IMR-90 (cell line): ENCODE data around the gene RAB34. TPM values are rescaled to one million over a fixed set of nuclear protein-coding genes. Genes with fewer than 3 reads are reported as not detected.

Experiments
- ATAC-seq: fragments of 200-7000 bp; cut with Tn5 transposase; 2 replicates; pipeline ENCODE4 v1.9.1; 2020; ENCODE audit warnings: low read depth, mild to moderate bottlenecking, moderate library complexity
- BruUV-seq: library from RNA; stranded (reverse); fragments of 400-500 nt; replicated peaks from 2 replicates; lab custom pipeline; 2021; lab: Mats Ljungman, UMichigan
- CTCF ChIA-PET: fragments of 300-600 bp; formaldehyde crosslinking; extraction: SDS; loops from one replicate; lab custom pipeline; 2021; ENCODE audit warnings: antibody characterized with exemption; lab: Yijun Ruan, JAX
- POLR2A ChIA-PET: fragments of 300-600 bp; sonication (Branson Sonifier 250); formaldehyde crosslinking; loops from one replicate; lab custom pipeline; 2022; ENCODE audit warnings: antibody characterized with exemption; ENCODE audit not compliant: unreplicated experiment; lab: Charles Lee
- DNase-seq: peaks from one replicate; pipeline ENCODE4 v3.0.0; 2013
- H2AFZ ChIP-seq: replicated peaks from 2 replicates; pipeline ENCODE3; 2013; ENCODE audit warnings: low read length, mild to moderate bottlenecking; ENCODE audit not compliant: poor library complexity
- H2AK5ac ChIP-seq: 2 replicates; pipeline ENCODE4 v1.6.1; 2013; ENCODE audit warnings: low read depth, low read length, inconsistent platforms
- H2AK9ac ChIP-seq: replicated peaks from 2 replicates; pipeline ENCODE3; 2013; ENCODE audit warnings: mild to moderate bottlenecking, low read depth, low read length, moderate library complexity; ENCODE audit not compliant: poor library complexity
- H2BK120ac ChIP-seq: 2 replicates; pipeline ENCODE4 v1.6.1; 2013; ENCODE audit warnings: low read depth, low read length, inconsistent platforms
- H2BK15ac ChIP-seq: 3 replicates; pipeline ENCODE4 v1.6.1; 2013; ENCODE audit warnings: low read depth, low read length, inconsistent platforms
- H2BK20ac ChIP-seq: 2 replicates; pipeline ENCODE4 v1.6.1; 2013; ENCODE audit warnings: low read depth, mild to moderate bottlenecking, inconsistent platforms, low read length, moderate library complexity
- H2BK5ac ChIP-seq: 2 replicates; pipeline ENCODE4 v1.6.1; 2013; ENCODE audit warnings: mild to moderate bottlenecking, low read depth, low read length, inconsistent platforms; ENCODE audit not compliant: poor library complexity, severe bottlenecking
- H3K14ac ChIP-seq: replicated peaks from 2 replicates; pipeline ENCODE4 v1.6.1; 2013; ENCODE audit warnings: low read depth, low read length, inconsistent platforms
- H3K18ac ChIP-seq: 2 replicates; pipeline ENCODE4 v1.6.1; 2013; ENCODE audit warnings: low read depth, low read length, control low read depth
- H3K23ac ChIP-seq: 2 replicates; pipeline ENCODE4 v1.6.1; 2013; ENCODE audit warnings: low read depth, low read length, inconsistent platforms
- H3K27ac ChIP-seq: 2 replicates; pipeline ENCODE4 v1.5.1; 2013; ENCODE audit warnings: mild to moderate bottlenecking, control low read depth, low read length; ENCODE audit not compliant: insufficient read depth
- H3K27me3 ChIP-seq: 2 replicates; pipeline ENCODE4 v1.6.1; 2013; ENCODE audit warnings: low read length; ENCODE audit not compliant: control insufficient read depth, insufficient read depth
- H3K36me3 ChIP-seq: 2 replicates; pipeline ENCODE4 v1.6.1; 2013; ENCODE audit warnings: low read length, mixed read lengths; ENCODE audit not compliant: control insufficient read depth, insufficient read depth
- H3K4ac ChIP-seq: 2 replicates; pipeline ENCODE4 v1.6.1; 2013; ENCODE audit warnings: low read depth, low read length, inconsistent platforms
- H3K4me1 ChIP-seq: 2 replicates; pipeline ENCODE4 v1.6.1; 2013; ENCODE audit warnings: low read length, mixed read lengths; ENCODE audit not compliant: control insufficient read depth, insufficient read depth
- H3K4me2 ChIP-seq: 2 replicates; pipeline ENCODE4 v1.6.1; 2013; ENCODE audit warnings: low read depth, mild to moderate bottlenecking, control low read depth, low read length, moderate library complexity
- H3K4me3 ChIP-seq: 2 replicates; pipeline ENCODE4 v1.5.1; 2013; ENCODE audit warnings: low read depth, mild to moderate bottlenecking, control low read depth, low read length, moderate library complexity; ENCODE audit not compliant: insufficient read depth
- H3K56ac ChIP-seq: 2 replicates; pipeline ENCODE4 v1.6.1; 2013; ENCODE audit warnings: low read length, inconsistent platforms; ENCODE audit not compliant: insufficient read depth; ENCODE audit errors: extremely low read depth
- H3K79me1 ChIP-seq, 2 experiments: 2 replicates each; pipeline ENCODE4 v1.6.1; 2013; ENCODE audit warnings: low read length in 2 of 2, inconsistent platforms in 1 of 2, low read depth in 1 of 2
- H3K9ac ChIP-seq: 2 replicates; pipeline ENCODE4 v1.6.1; 2013; ENCODE audit warnings: low read depth, low read length, control low read depth
- H3K9me1 ChIP-seq: 2 replicates; pipeline ENCODE4 v1.6.1; 2013; ENCODE audit warnings: low read length, inconsistent platforms; ENCODE audit not compliant: insufficient read depth
- H3K9me3 ChIP-seq: 2 replicates; pipeline ENCODE4 v1.6.1; 2013; ENCODE audit warnings: low read length; ENCODE audit not compliant: control insufficient read depth, insufficient read depth
- H4K20me1 ChIP-seq: 2 replicates; pipeline ENCODE4 v1.6.1; 2013; ENCODE audit warnings: low read length, inconsistent platforms; ENCODE audit not compliant: insufficient read depth
- H4K5ac ChIP-seq: 2 replicates; pipeline ENCODE4 v1.6.1; 2013; ENCODE audit warnings: mild to moderate bottlenecking, low read depth, low read length, control low read depth
- H4K8ac ChIP-seq, 2 experiments: 2 replicates each; pipeline ENCODE4 v1.6.1; 2013; ENCODE audit warnings: low read depth in 2 of 2, low read length in 2 of 2, control low read depth in 1 of 2, inconsistent platforms in 1 of 2
- H4K91ac ChIP-seq: 2 replicates; pipeline ENCODE4 v1.6.1; 2013; ENCODE audit warnings: low read depth, low read length, inconsistent platforms; ENCODE audit not compliant: insufficient read depth
- BHLHE40 ChIP-seq: fragments of 150-350 bp; IDR thresholded peaks from 2 replicates; pipeline ENCODE4 v1.6.1; 2016; ENCODE audit warnings: mild to moderate bottlenecking, low read depth, low read length
- CEBPB ChIP-seq: IDR thresholded peaks from 2 replicates; pipeline ENCODE4 v1.6.1; 2012; ENCODE audit warnings: low read depth, low read length, improper control_type of control experiment
- CHD1 ChIP-seq: IDR thresholded peaks from 2 replicates; pipeline ENCODE4 v1.6.1; 2012; ENCODE audit warnings: low read depth, low read length, improper control_type of control experiment
- CTCF ChIP-seq: conservative IDR thresholded peaks from 2 replicates; pipeline ENCODE4 v1.5.1; 2012; ENCODE audit warnings: mild to moderate bottlenecking, low read depth, low read length, improper control_type of control experiment
- FOS ChIP-seq: fragments of 150-350 bp; IDR thresholded peaks from 2 replicates; pipeline ENCODE4 v1.6.1; 2016; ENCODE audit warnings: low read depth, low read length
- MAFK ChIP-seq: IDR thresholded peaks from 2 replicates; pipeline ENCODE4 v1.6.1; 2012; ENCODE audit warnings: low read depth, low read length, improper control_type of control experiment
- MAZ ChIP-seq: IDR thresholded peaks from 2 replicates; pipeline ENCODE4 v1.6.1; 2012; ENCODE audit warnings: low read depth, mild to moderate bottlenecking, low read length, improper control_type of control experiment, moderate library complexity, borderline replicate concordance
- NFE2L2 ChIP-seq: fragments of 150-350 bp; IDR thresholded peaks from 2 replicates; pipeline ENCODE4 v1.6.1; 2016; ENCODE audit warnings: low read depth, mild to moderate bottlenecking, low read length
- POLR2A ChIP-seq: IDR thresholded peaks from 2 replicates; pipeline ENCODE4 v1.6.1; 2012; ENCODE audit warnings: mild to moderate bottlenecking, low read depth, low read length
- RAD21 ChIP-seq: IDR thresholded peaks from 2 replicates; pipeline ENCODE4 v1.6.1; 2012; ENCODE audit warnings: low read length, improper control_type of control experiment
- RCOR1 ChIP-seq: IDR thresholded peaks from 2 replicates; pipeline ENCODE4 v1.6.1; 2012; ENCODE audit warnings: mild to moderate bottlenecking, low read length, improper control_type of control experiment; ENCODE audit not compliant: insufficient replicate concordance
- RFX5 ChIP-seq: IDR thresholded peaks from 2 replicates; pipeline ENCODE4 v1.8.0; 2012; ENCODE audit warnings: low read depth, mild to moderate bottlenecking, low read length, moderate library complexity
- SMC3 ChIP-seq: fragments of 150-350 bp; IDR thresholded peaks from 2 replicates; pipeline ENCODE4 v1.6.1; 2016; ENCODE audit warnings: low read depth, mild to moderate bottlenecking, antibody characterized with exemption, low read length, moderate library complexity
- USF2 ChIP-seq: fragments of 150-350 bp; IDR thresholded peaks from 2 replicates; pipeline ENCODE4 v1.6.1; 2017; ENCODE audit warnings: mild to moderate bottlenecking, antibody characterized with exemption, low read length, low read depth
- WGBS, 2 experiments: methylation state at CpG; one replicate each; pipeline versions ENCODE4 v1.1.5 to v1.1.7; 2013; ENCODE audit warnings: missing lambda C conversion rate in 2 of 2; ENCODE audit not compliant: insufficient read length in 1 of 2; ENCODE audit errors: extremely low coverage in 2 of 2; 5-methylcytosine and 5-hydroxymethylcytosine counted together
- dilution Hi-C: fragments of 300-500 bp; cut with HindIII; formaldehyde crosslinking; loops from one replicate; pipeline ENCODE4 v1.14.3; 2018; ENCODE audit warnings: low sequenced_read_pairs; ENCODE audit not compliant: unreplicated experiment
- in situ Hi-C: fragments of 300-500 bp; cut with MboI; formaldehyde crosslinking; loops from 3 replicates; pipeline ENCODE4 v1.14.3; 2019; ENCODE audit warnings: low sequenced_read_pairs, inconsistent platforms, mixed read lengths
- intact Hi-C: fragments of 100-400 bp; cut with micrococcal nuclease; formaldehyde crosslinking; loops from 2 replicates; pipeline ENCODE4 v1.10.0; 2022
- polyA plus RNA-seq, 3 experiments: library from polyadenylated mRNA; depleted of rRNA; stranded (reverse); fragments of >200 nt; gene quantifications; 2 replicates each; pipeline ENCODE4 v1.2.3, GENCODE V29; 2012; ENCODE audit warnings: low replicate concordance in 1 of 3
- total RNA-seq: library from RNA; depleted of rRNA; stranded (reverse); fragments of >200 nt; gene quantifications from 2 replicates; pipeline ENCODE4 v1.2.3, GENCODE V29; 2012
- TF ChIP-seq, protein P1 (sequence below): fragments of 150-350 bp; IDR thresholded peaks from 2 replicates; pipeline ENCODE4 v1.6.1; 2016; ENCODE audit warnings: low read depth, mild to moderate bottlenecking, low read length, moderate library complexity, borderline replicate concordance

Gene RAB34
- total and polyA plus RNA-seq, 2 of the 4 experiments (the other 2 are of a cell fraction), result 351 to 387 TPM

GRCh38 chr17:28724500-28725165, 7.0 kb upstream of the RAB34 start:
- H2AK9ac ChIP-seq, result peak overlapping the region; percentile 26
- no peaks in the 10 kb centered on the region for H3K9me3 ChIP-seq
- H3K79me1 ChIP-seq, result peaks cover 10 to 49% of the 10 kb centered on the region in 2 experiments; a peak in 3 of 4 replicates
- in situ Hi-C loops, result no loop called here
- H4K91ac ChIP-seq, result no peak overlapping the region
- no peak overlapping the region for H3K9ac ChIP-seq
- no peak overlapping the region for H4K5ac ChIP-seq
- H3K4me1 ChIP-seq, result peaks cover 12% of the 10 kb centered on the region
- peak overlapping the region; percentile 18; the same call in 1 of the 2 replicates for H2AK5ac ChIP-seq
- no peaks in the 10 kb centered on the region for H3K27me3 ChIP-seq
- dilution Hi-C loops, result no loop called here
- no peak overlapping the region for H2BK120ac ChIP-seq
- ChIA-PET CTCF (interaction anchor here (0.7 kb wide), 1 partner anchor 314 kb away, joined by 3 read pairs; no protein-coding TSS in a partner anchor), POLR2A (interaction anchor here (1.3 kb wide), 1 partner anchor 14 kb away, joined by 3 read pairs; no protein-coding TSS in a partner anchor)
- no peak overlapping the region for H3K4me3 ChIP-seq
- DNase-seq (no peak), ATAC-seq (no peak)
- H3K18ac ChIP-seq, result no peak overlapping the region
- H3K14ac ChIP-seq, result peak overlapping the region; percentile 13; the same call in 1 of the 2 replicates
- WGBS, 2 experiments, result 100% methylated on average over 2 of the region's 10 CpGs; no CpG with 5 or more reads in 1 of the 2 experiments
- peak overlapping the region; percentile 88; the same call in 1 of the 2 replicates for H3K4ac ChIP-seq
- BruUV-seq, result no TSS peak
- H2BK15ac ChIP-seq, result no peak overlapping the region
- intact Hi-C loops, result no loop called here
- no peak overlapping the region for H2BK20ac ChIP-seq
- H3K36me3 ChIP-seq, result peaks cover 36% of the 10 kb centered on the region
- no peaks in the 10 kb centered on the region for H3K9me1 ChIP-seq
- no peak overlapping the region for H2AFZ ChIP-seq
- peak overlapping the region; percentile 70 for H3K23ac ChIP-seq
- peaks cover 45% of the 10 kb centered on the region for H4K20me1 ChIP-seq
- H2BK5ac ChIP-seq, result no peak overlapping the region
- H3K4me2 ChIP-seq, result peak overlapping the region; percentile 98; the same call in 1 of the 2 replicates
- H3K56ac ChIP-seq, result no peak overlapping the region
- H4K8ac ChIP-seq, result peak overlapping the region; percentile 10 to 59; a peak in 3 of 4 replicates
- H3K27ac ChIP-seq, result no peak overlapping the region
- TF ChIP-seq, protein P1, sequence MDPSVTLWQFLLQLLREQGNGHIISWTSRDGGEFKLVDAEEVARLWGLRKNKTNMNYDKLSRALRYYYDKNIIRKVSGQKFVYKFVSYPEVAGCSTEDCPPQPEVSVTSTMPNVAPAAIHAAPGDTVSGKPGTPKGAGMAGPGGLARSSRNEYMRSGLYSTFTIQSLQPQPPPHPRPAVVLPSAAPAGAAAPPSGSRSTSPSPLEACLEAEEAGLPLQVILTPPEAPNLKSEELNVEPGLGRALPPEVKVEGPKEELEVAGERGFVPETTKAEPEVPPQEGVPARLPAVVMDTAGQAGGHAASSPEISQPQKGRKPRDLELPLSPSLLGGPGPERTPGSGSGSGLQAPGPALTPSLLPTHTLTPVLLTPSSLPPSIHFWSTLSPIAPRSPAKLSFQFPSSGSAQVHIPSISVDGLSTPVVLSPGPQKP, result no peak
- TF ChIP-seq RFX5 (no peak), MAZ (no peak), RAD21 (no peak), CHD1 (no peak), MAFK (no peak), POLR2A (no peak), CTCF (no peak), SMC3 (no peak), CEBPB (no peak), FOS (no peak), NFE2L2 (no peak), BHLHE40 (no peak), USF2 (no peak), RCOR1 (no peak)
